Esophagus muscularis mucosa (tissue), 4 donors: ENCODE measurements around the gene CRYBG2.
"Not testable (repeated sequence)": the region's sequence is repeated elsewhere in the genome, so short reads cannot be mapped to it uniquely, and the experiment has no call there.

Experiments used
- EP300 ChIP-seq: sonication (generic); formaldehyde crosslinking; IDR thresholded peaks from one replicate; pipeline ENCODE4 v1.6.1; 2017; ENCODE audit warnings: antibody characterized with exemption
- POLR2AphosphoS5 ChIP-seq, 2 donors: sonication (generic); formaldehyde crosslinking; IDR thresholded peaks; one replicate each; pipeline ENCODE4 v1.6.1; 2017; ENCODE audit warnings: antibody characterized with exemption in 2 of 2
- TF ChIP-seq, protein P1 (sequence below), 3 experiments: fragments of 200-600 bp in 2 of 3; fragments of 450-650 bp in 1 of 3; sonication (generic) in 2 of 3; IDR thresholded peaks; one replicate each; pipeline ENCODE4 v1.5.1; 2017 to 2019; ENCODE audit warnings: antibody characterized with exemption in 3 of 3, mild to moderate bottlenecking in 2 of 3, moderate library complexity in 1 of 3

- TF ChIP-seq, protein P1, sequence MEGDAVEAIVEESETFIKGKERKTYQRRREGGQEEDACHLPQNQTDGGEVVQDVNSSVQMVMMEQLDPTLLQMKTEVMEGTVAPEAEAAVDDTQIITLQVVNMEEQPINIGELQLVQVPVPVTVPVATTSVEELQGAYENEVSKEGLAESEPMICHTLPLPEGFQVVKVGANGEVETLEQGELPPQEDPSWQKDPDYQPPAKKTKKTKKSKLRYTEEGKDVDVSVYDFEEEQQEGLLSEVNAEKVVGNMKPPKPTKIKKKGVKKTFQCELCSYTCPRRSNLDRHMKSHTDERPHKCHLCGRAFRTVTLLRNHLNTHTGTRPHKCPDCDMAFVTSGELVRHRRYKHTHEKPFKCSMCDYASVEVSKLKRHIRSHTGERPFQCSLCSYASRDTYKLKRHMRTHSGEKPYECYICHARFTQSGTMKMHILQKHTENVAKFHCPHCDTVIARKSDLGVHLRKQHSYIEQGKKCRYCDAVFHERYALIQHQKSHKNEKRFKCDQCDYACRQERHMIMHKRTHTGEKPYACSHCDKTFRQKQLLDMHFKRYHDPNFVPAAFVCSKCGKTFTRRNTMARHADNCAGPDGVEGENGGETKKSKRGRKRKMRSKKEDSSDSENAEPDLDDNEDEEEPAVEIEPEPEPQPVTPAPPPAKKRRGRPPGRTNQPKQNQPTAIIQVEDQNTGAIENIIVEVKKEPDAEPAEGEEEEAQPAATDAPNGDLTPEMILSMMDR (IDR thresholded peaks at IDR 0.05) = not testable (repeated sequence)
- not testable (repeated sequence) for TF ChIP-seq POLR2AphosphoS5 (IDR thresholded peaks at IDR 0.05); EP300
These were observed 20.6 kb downstream of the CRYBG2 start for GRCh38 chr1:26333312-26333711.
